ENCODE results near the gene AVEN.
A peak's percentile ranks its signal among the peaks of the same experiment; 100 is the strongest.
"Not testable (repeated sequence)": the region's sequence is repeated elsewhere in the genome, so short reads cannot be mapped to it uniquely, and the experiment has no call there.

The AVEN gene

GRCh38 chr15:34038871-34039789 lies at the start of gene AVEN:
TSS of gene AVEN (minus strand) at chr15:34039204. CDS start at chr15:34039046, 158 bp downstream.
- peak; percentile 48 for DNase-seq (ENCODE audit: low spot score)

- no peak for DNase-seq (ENCODE audit: low spot score)
Measured at GRCh38 chr15:34085746-34086145, 46.7 kb upstream of the AVEN start.

- no peak for DNase-seq (ENCODE audit: low spot score)
Measured at GRCh38 chr15:34084086-34084485, 45.1 kb upstream of the AVEN start.

- no peak for DNase-seq (ENCODE audit: low spot score)
Measured at GRCh38 chr15:34079904-34080303, 40.9 kb upstream of the AVEN start.

- no peak for DNase-seq (ENCODE audit: low spot score)
Measured at GRCh38 chr15:34078900-34079299, 39.9 kb upstream of the AVEN start.

- DNase-seq (ENCODE audit: low spot score): no peak
Measured at GRCh38 chr15:34076785-34077184, 37.8 kb upstream of the AVEN start.

GRCh38 chr15:34070003-34070402 lies 31.0 kb upstream of the AVEN start:
- no peak for DNase-seq (ENCODE audit: low spot score)

GRCh38 chr15:34065941-34066340 lies 26.9 kb upstream of the AVEN start:
- no peak for DNase-seq (ENCODE audit: low spot score)

GRCh38 chr15:34065261-34065660 lies 26.3 kb upstream of the AVEN start:
- DNase-seq (ENCODE audit: low spot score): no peak

GRCh38 chr15:34064438-34064837 lies 25.4 kb upstream of the AVEN start:
- DNase-seq (ENCODE audit: low spot score): no peak

- DNase-seq (ENCODE audit: low spot score): no peak
Measured at GRCh38 chr15:34059946-34060345, 20.9 kb upstream of the AVEN start.

- no peak for DNase-seq (ENCODE audit: low spot score)
Measured at GRCh38 chr15:34059476-34059875, 20.5 kb upstream of the AVEN start.

GRCh38 chr15:34056911-34057310 lies 17.9 kb upstream of the AVEN start:
- no peak for DNase-seq (ENCODE audit: low spot score)

- no peak for DNase-seq (ENCODE audit: low spot score)
Measured at GRCh38 chr15:34055868-34056595, 17.0 kb upstream of the AVEN start.

- DNase-seq (ENCODE audit: low spot score): no peak
Measured at GRCh38 chr15:34054081-34054707, 15.2 kb upstream of the AVEN start.

- not testable (repeated sequence) for DNase-seq (ENCODE audit: low spot score)
Measured at GRCh38 chr15:34050385-34050784, 11.4 kb upstream of the AVEN start.

- DNase-seq (ENCODE audit: low spot score): no peak
Measured at GRCh38 chr15:34049112-34049511, 10.1 kb upstream of the AVEN start.

- no peak for DNase-seq (ENCODE audit: low spot score)
Measured at GRCh38 chr15:34047893-34048775, 9.1 kb upstream of the AVEN start.

- no peak for DNase-seq (ENCODE audit: low spot score)
Measured at GRCh38 chr15:34046471-34047145, 7.6 kb upstream of the AVEN start.

GRCh38 chr15:34043813-34044212 lies 4.8 kb upstream of the AVEN start:
- DNase-seq (ENCODE audit: low spot score): no peak

- no peak for DNase-seq (ENCODE audit: low spot score)
Measured at GRCh38 chr15:34043391-34043790, 4.4 kb upstream of the AVEN start.
